ENCODE data around the gene MAP3K20.

Gene MAP3K20

DNA sequence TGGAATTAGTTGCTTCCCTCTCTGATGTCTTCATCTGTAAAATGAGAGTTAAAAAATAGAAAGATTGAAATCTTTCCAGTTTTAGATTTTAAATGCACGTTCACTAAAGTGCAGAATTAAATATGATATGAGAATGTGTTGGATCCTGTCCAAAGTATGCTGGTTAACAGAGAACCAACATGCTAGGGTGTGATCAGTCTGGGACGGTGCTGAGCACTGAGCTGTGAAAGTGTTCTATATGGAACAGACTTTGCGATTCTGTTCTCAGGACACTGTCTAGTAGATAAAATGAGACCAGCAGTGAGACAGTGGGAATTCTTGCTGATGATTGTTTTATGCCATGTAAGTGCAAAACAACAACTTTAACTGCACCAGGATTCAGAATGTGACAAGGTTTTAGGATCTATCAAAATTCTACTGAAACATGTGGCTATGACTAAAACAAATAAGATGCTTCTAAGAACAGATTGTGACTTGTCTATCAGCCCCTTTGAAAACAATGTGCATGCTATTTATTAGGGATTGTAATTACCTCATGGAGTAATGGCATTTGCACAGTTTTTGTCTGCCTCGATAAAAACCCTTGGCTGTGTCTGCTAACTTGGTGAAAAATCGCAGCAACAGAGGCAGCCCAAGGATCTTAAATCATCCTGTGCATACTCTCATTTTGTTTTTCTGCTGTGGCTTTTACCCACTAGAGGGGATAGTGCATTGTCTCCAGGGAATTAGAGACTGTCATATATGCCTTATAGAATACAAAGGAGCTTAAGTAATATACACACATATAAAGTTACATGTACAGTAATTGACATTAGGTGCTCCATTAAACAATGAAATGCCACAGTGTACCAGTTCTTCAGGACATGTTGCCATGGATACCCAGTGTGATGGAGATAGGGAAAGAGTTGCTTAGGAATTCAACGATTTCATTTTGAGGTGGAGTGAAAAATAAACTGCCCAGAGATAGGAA is 55.1 kb downstream of the MAP3K20 start:
- H3K27me3 ChIP-seq (ENCODE audit: insufficient read depth, low read depth, severe bottlenecking), result no peaks in the 10 kb centered on the region
- no peak for DNase-seq
- no peaks in the 10 kb centered on the region for H3K9me3 ChIP-seq (ENCODE audit: severe bottlenecking)
- no peak overlapping the region for H3K4me3 ChIP-seq (ENCODE audit: low read depth, low read length)
- H3K36me3 ChIP-seq, result no peaks in the 10 kb centered on the region
- no peak overlapping the region for H3K27ac ChIP-seq
- TF ChIP-seq, protein P1, sequence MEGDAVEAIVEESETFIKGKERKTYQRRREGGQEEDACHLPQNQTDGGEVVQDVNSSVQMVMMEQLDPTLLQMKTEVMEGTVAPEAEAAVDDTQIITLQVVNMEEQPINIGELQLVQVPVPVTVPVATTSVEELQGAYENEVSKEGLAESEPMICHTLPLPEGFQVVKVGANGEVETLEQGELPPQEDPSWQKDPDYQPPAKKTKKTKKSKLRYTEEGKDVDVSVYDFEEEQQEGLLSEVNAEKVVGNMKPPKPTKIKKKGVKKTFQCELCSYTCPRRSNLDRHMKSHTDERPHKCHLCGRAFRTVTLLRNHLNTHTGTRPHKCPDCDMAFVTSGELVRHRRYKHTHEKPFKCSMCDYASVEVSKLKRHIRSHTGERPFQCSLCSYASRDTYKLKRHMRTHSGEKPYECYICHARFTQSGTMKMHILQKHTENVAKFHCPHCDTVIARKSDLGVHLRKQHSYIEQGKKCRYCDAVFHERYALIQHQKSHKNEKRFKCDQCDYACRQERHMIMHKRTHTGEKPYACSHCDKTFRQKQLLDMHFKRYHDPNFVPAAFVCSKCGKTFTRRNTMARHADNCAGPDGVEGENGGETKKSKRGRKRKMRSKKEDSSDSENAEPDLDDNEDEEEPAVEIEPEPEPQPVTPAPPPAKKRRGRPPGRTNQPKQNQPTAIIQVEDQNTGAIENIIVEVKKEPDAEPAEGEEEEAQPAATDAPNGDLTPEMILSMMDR (IDR thresholded peaks at IDR 0.05; ENCODE audit: low read depth, low read length), result no peak

DNA sequence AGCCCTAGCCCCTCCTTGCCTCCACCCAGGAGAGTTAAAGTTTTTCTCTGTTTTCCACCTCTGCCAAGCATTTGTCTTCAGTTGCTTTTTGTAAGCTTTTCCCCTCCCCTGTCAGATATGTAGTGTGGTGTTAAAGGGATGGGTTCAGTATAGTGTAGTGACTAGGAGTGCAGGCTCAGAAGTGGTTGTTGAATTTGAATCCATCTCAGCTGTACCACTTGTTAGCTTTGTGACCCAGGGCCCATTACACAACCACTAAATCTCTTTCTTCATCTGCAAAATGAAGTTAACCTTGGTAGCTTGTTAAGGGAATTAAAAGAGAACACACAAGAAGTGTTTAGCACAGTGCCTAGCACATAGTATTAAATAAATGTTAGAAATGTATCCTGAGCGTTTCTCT is 56.9 kb downstream of the MAP3K20 start:
- Histone ChIP-seq H3K9me3 (ENCODE audit: severe bottlenecking) (no peaks in the 10 kb centered on the region), H3K4me3 (ENCODE audit: low read depth, low read length) (no peak overlapping the region), H3K36me3 (no peaks in the 10 kb centered on the region), H3K27ac (no peak overlapping the region), H3K27me3 (ENCODE audit: insufficient read depth, low read depth, severe bottlenecking) (no peaks in the 10 kb centered on the region)
- TF ChIP-seq, protein P1 (IDR thresholded peaks at IDR 0.05; ENCODE audit: low read depth, low read length), result no peak
- no peak for DNase-seq

DNA sequence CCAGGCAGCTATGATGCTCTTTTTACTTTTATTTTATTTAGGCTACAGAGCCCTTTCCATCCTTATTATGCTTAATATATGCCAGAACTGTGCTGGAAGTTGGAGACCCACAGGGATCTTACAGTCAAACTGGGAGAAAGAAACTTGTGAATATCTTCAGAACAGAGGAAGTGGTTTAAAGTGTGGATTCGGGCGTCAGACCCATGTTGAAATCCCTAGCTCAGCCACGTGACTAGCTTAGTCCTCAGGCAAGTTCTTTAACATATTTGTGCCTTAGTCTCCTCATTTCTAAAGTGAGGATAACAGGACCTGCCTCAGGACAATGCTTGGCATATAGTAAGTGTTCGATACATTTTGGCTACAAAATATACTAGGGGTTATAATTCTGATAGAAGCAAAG is 59.1 kb downstream of the MAP3K20 start:
- Histone ChIP-seq H3K4me3 (ENCODE audit: low read depth, low read length) (no peak overlapping the region), H3K27me3 (ENCODE audit: insufficient read depth, low read depth, severe bottlenecking) (no peaks in the 10 kb centered on the region), H3K9me3 (ENCODE audit: severe bottlenecking) (no peaks in the 10 kb centered on the region), H3K36me3 (no peaks in the 10 kb centered on the region), H3K27ac (no peak overlapping the region)
- DNase-seq, result no peak
- TF ChIP-seq, protein P1 (IDR thresholded peaks at IDR 0.05; ENCODE audit: low read depth, low read length), result no peak

DNA sequence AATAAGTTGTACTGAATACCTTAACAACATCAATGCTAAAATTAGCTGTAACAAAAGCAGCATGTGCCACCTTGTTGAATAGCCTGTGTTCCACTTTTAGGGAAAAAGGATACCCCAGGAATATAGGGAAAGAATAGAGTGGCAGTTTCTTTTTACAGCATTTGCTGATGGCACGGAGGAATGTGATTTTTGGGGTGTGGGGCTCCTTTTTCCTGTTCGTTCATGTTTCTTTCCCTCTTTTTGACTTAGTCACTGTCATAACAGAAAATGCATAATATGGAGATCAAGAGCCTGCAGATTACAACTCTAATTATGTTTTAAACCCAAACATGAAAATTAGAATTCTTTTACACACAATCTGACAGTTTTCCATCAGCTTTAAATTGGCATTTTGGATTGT is 60.4 kb downstream of the MAP3K20 start:
- H3K36me3 ChIP-seq, result no peaks in the 10 kb centered on the region
- no peak overlapping the region for H3K27ac ChIP-seq
- no peak for DNase-seq
- H3K4me3 ChIP-seq (ENCODE audit: low read depth, low read length), result no peak overlapping the region
- TF ChIP-seq, protein P1 (IDR thresholded peaks at IDR 0.05; ENCODE audit: low read depth, low read length), result no peak
- H3K9me3 ChIP-seq (ENCODE audit: severe bottlenecking), result no peaks in the 10 kb centered on the region
- H3K27me3 ChIP-seq (ENCODE audit: insufficient read depth, low read depth, severe bottlenecking), result no peaks in the 10 kb centered on the region

DNA sequence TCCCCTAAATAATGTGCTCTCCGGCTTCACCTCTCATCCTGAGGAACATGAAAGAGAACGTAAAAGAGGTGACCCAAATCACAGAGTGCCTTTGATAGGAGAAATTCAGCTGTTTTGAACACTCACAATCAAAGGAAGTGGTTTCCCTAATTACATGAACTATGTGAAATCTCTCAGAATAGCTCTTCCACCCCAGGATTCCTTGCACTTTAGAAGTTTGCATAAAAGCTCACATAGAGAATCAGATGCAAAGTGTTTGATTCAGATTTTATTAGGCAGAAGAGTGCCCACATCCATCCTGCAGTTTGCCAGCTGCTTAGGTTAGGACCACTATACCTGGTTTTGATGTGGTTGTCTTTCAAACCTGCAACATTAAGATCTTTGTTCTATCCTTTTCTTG is 61.0 kb downstream of the MAP3K20 start:
- H3K4me3 ChIP-seq (ENCODE audit: low read depth, low read length), result no peak overlapping the region
- no peak for DNase-seq
- TF ChIP-seq, protein P1 (IDR thresholded peaks at IDR 0.05; ENCODE audit: low read depth, low read length), result no peak
- H3K27ac ChIP-seq, result no peak overlapping the region
- H3K27me3 ChIP-seq (ENCODE audit: insufficient read depth, low read depth, severe bottlenecking), result no peaks in the 10 kb centered on the region
- H3K9me3 ChIP-seq (ENCODE audit: severe bottlenecking), result no peaks in the 10 kb centered on the region
- H3K36me3 ChIP-seq, result no peaks in the 10 kb centered on the region

Data from WERI-Rb-1 (cell line).